Upper lobe of left lung (tissue), 4 donors: Measurements from ENCODE around the gene ADAMTS12.

ENCODE experiments used
- CTCF ChIP-seq, 6 experiments: fragments of 450-650 bp in 4 of 6; fragments of 200-600 bp in 2 of 6; sonication (generic) in 2 of 6; IDR thresholded peaks; one replicate each; pipeline ENCODE4 v1.5.1; 2016 to 2019; ENCODE audit warnings: antibody characterized with exemption in 6 of 6
- EP300 ChIP-seq, 4 donors: sonication (generic); formaldehyde crosslinking; IDR thresholded peaks; one replicate each; pipeline ENCODE4 v1.5.1; 2017; ENCODE audit warnings: antibody characterized with exemption in 4 of 4, control low read depth in 2 of 4
- POLR2A ChIP-seq, 4 donors: fragments of 450-650 bp; IDR thresholded peaks; one replicate each; pipeline ENCODE4 v1.5.1; 2016 to 2017; ENCODE audit warnings: antibody characterized with exemption in 4 of 4, mild to moderate bottlenecking in 2 of 4
- POLR2AphosphoS5 ChIP-seq, 2 donors: sonication (generic); formaldehyde crosslinking; IDR thresholded peaks; one replicate each; pipeline ENCODE4 v1.5.1; 2017; ENCODE audit warnings: antibody characterized with exemption in 2 of 2

- TF ChIP-seq CTCF (IDR thresholded peaks at IDR 0.05) (no peak), EP300 (IDR thresholded peaks at IDR 0.05) (no peak), POLR2A (IDR thresholded peaks at IDR 0.05) (no peak), POLR2AphosphoS5 (IDR thresholded peaks at IDR 0.05) (no peak)
Observed at GRCh38 chr5:33526755-33527154, 365.0 kb downstream of the ADAMTS12 start.
